ENCODE measurements around the gene LRFN3.
A peak's percentile ranks its signal among the peaks of the same experiment; 100 is the strongest.
"Not testable (repeated sequence)": the region's sequence is repeated elsewhere in the genome, so short reads cannot be mapped to it uniquely, and the experiment has no call there.

Gene LRFN3

GRCh38 chr19:35963514-35963913 is 27.3 kb downstream of the LRFN3 start:
- DNase-seq = peak in 3 of 56 donors; percentile 7 to 14 (median 8)

- no peak for DNase-seq
Observed at GRCh38 chr19:35966771-35967170, 30.6 kb downstream of the LRFN3 start.

- peak in 2 of 56 donors; percentile 18 to 30 for DNase-seq
Observed at GRCh38 chr19:35973487-35973886, 37.3 kb downstream of the LRFN3 start.

GRCh38 chr19:35975608-35976214 is 39.5 kb downstream of the LRFN3 start:
- DNase-seq = no peak

- no peak for DNase-seq
Observed at GRCh38 chr19:35977446-35978222, 41.5 kb downstream of the LRFN3 start.

- DNase-seq = no peak
Observed at GRCh38 chr19:35978271-35978670, 42.1 kb downstream of the LRFN3 start.

GRCh38 chr19:35978832-35979365 is 42.7 kb downstream of the LRFN3 start:
- no peak for DNase-seq

- DNase-seq = not testable (repeated sequence)
Observed at GRCh38 chr19:35980997-35981396, 44.8 kb downstream of the LRFN3 start.

- no peak for DNase-seq
Observed at GRCh38 chr19:35983177-35983576, 47.0 kb downstream of the LRFN3 start.

GRCh38 chr19:35986111-35986510 is 49.9 kb downstream of the LRFN3 start:
- DNase-seq = no peak

- peak in 23 of 56 donors; percentile 7 to 48 (median 22) for DNase-seq
Observed at GRCh38 chr19:35986664-35987570, 50.7 kb downstream of the LRFN3 start.

GRCh38 chr19:35987571-35987896 is 51.4 kb downstream of the LRFN3 start:
- DNase-seq = no peak

- DNase-seq = no peak
Observed at GRCh38 chr19:35988824-35989223, 52.6 kb downstream of the LRFN3 start.

- no peak for DNase-seq
Observed at GRCh38 chr19:35990156-35990555, 54.0 kb downstream of the LRFN3 start.

GRCh38 chr19:35990771-35991730 is 54.9 kb downstream of the LRFN3 start:
- DNase-seq = no peak

GRCh38 chr19:35991731-35992450 is 55.7 kb downstream of the LRFN3 start:
- DNase-seq = no peak

- no peak for DNase-seq
Observed at GRCh38 chr19:35992907-35993765, 57.0 kb downstream of the LRFN3 start.

GRCh38 chr19:35993923-35994598 is 57.9 kb downstream of the LRFN3 start:
- DNase-seq = peak in 20 of 56 donors; percentile 9 to 53 (median 28)

All from amygdala (tissue), 56 donors.